Trophoblast cell (in vitro differentiated cells and primary cell): ENCODE measurements around the gene KIAA1958.

Source experiments
- DNase-seq, 2 donors: peaks; one replicate each; pipeline ENCODE4 v3.0.0-alpha.2; 2016
- H2AFZ ChIP-seq: 2 replicates; pipeline ENCODE4 v1.6.1; 2013; ENCODE audit warnings: low read length, moderate library complexity, mild to moderate bottlenecking; ENCODE audit not compliant: insufficient read depth, poor library complexity
- H2AK5ac ChIP-seq: 2 replicates; pipeline ENCODE4 v1.6.1; 2013; ENCODE audit warnings: mild to moderate bottlenecking, low read length
- H2BK120ac ChIP-seq: 2 replicates; pipeline ENCODE4 v1.6.1; 2013; ENCODE audit warnings: low read length, mild to moderate bottlenecking, moderate library complexity; ENCODE audit not compliant: insufficient read depth, poor library complexity
- H2BK12ac ChIP-seq: 2 replicates; pipeline ENCODE4 v1.6.1; 2013; ENCODE audit warnings: mild to moderate bottlenecking, low read length, moderate library complexity
- H2BK5ac ChIP-seq: 2 replicates; pipeline ENCODE4 v1.6.1; 2013; ENCODE audit warnings: low read length, low read depth, moderate library complexity, mild to moderate bottlenecking; ENCODE audit not compliant: poor library complexity
- H3K14ac ChIP-seq: 2 replicates; pipeline ENCODE4 v1.6.1; 2013; ENCODE audit warnings: mild to moderate bottlenecking, low read length
- H3K18ac ChIP-seq: 2 replicates; pipeline ENCODE4 v1.6.1; 2013; ENCODE audit warnings: mild to moderate bottlenecking, low read length
- H3K23ac ChIP-seq: 2 replicates; pipeline ENCODE4 v1.6.1; 2013; ENCODE audit warnings: low read length
- H3K27ac ChIP-seq: 2 replicates; pipeline ENCODE4 v1.5.1; 2013; ENCODE audit warnings: low read depth, mild to moderate bottlenecking, inconsistent platforms, low read length, moderate library complexity
- H3K27me3 ChIP-seq: 2 replicates; pipeline ENCODE4 v1.6.1; 2013; ENCODE audit warnings: inconsistent platforms, mild to moderate bottlenecking, low read length, moderate library complexity; ENCODE audit not compliant: insufficient read depth
- H3K36me3 ChIP-seq, 2 experiments: 1 replicate in 1 of 2; 2 replicates in 1 of 2; pipeline ENCODE4 v1.6.1; 2013; ENCODE audit warnings: low read length in 2 of 2, mild to moderate bottlenecking in 2 of 2, moderate library complexity in 1 of 2; ENCODE audit not compliant: insufficient read depth in 2 of 2, control insufficient read depth in 1 of 2
- H3K4ac ChIP-seq: 2 replicates; pipeline ENCODE4 v1.6.1; 2013; ENCODE audit warnings: low read depth, mild to moderate bottlenecking, low read length, moderate library complexity
- H3K4me1 ChIP-seq, 2 experiments: 1 replicate in 1 of 2; 2 replicates in 1 of 2; pipeline ENCODE4 v1.6.1; 2013; ENCODE audit warnings: low read length in 2 of 2, mild to moderate bottlenecking in 2 of 2, moderate library complexity in 1 of 2; ENCODE audit not compliant: insufficient read depth in 2 of 2, control insufficient read depth in 1 of 2
- H3K4me2 ChIP-seq: 2 replicates; pipeline ENCODE4 v1.6.1; 2013; ENCODE audit warnings: inconsistent platforms, mild to moderate bottlenecking, low read length, moderate library complexity
- H3K4me3 ChIP-seq: 2 replicates; pipeline ENCODE4 v1.5.1; 2013; ENCODE audit warnings: mild to moderate bottlenecking, low read depth, low read length, inconsistent platforms
- H3K79me1 ChIP-seq: one replicate; pipeline ENCODE4 v1.6.1; 2013; ENCODE audit warnings: low read length
- H3K79me2 ChIP-seq: 2 replicates; pipeline ENCODE4 v1.6.1; 2013; ENCODE audit warnings: low read length, mild to moderate bottlenecking; ENCODE audit not compliant: control insufficient read depth, insufficient read depth, poor library complexity
- H3K9ac ChIP-seq: 2 replicates; pipeline ENCODE4 v1.6.1; 2013; ENCODE audit warnings: mild to moderate bottlenecking, low read length
- H3K9me3 ChIP-seq: 2 replicates; pipeline ENCODE4 v1.6.1; 2013; ENCODE audit warnings: low read depth, mild to moderate bottlenecking, control low read depth, inconsistent platforms, low read length; ENCODE audit not compliant: insufficient read depth
- H4K12ac ChIP-seq: 2 replicates; pipeline ENCODE4 v1.6.1; 2013; ENCODE audit warnings: low read depth, mild to moderate bottlenecking, low read length, moderate library complexity
- H4K8ac ChIP-seq: 2 replicates; pipeline ENCODE4 v1.6.1; 2013; ENCODE audit warnings: low read depth, mild to moderate bottlenecking, low read length, moderate library complexity
- H4K91ac ChIP-seq: one replicate; pipeline ENCODE4 v1.6.1; 2013; ENCODE audit warnings: low read depth, mild to moderate bottlenecking, low read length, moderate library complexity
- WGBS: extraction: QIAGEN DNeasy Blood & Tissue Kit; methylation state at CpG from one replicate; pipeline ENCODE4 v1.1.7; 2013; ENCODE audit warnings: missing lambda C conversion rate; ENCODE audit not compliant: insufficient read length, insufficient coverage; ENCODE audit errors: extremely low coverage; 5-methylcytosine and 5-hydroxymethylcytosine counted together

Gene KIAA1958

DNA sequence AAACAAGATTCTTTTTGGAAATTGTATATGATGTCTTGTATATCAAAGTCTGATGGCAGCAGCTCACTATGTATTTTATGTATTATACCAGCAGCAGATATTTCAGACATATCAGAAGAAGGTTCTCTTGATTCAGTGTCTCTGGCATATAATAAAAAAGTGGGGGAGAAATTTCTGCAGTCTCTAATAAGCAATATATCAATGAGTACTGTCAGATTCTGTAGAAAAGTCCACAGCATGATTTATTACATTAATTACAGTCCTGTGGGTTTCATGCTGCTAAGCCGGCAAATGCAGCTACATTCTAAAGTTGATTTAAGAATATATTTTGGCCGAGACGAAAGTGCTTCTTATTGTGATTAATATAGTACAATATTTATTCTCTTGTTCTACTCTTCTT, 113.1 kb downstream of the KIAA1958 start:
- Histone ChIP-seq H3K23ac (no peak overlapping the region), H2BK5ac (no peak overlapping the region), H2BK12ac (no peak overlapping the region), H3K9ac (no peak overlapping the region), H4K8ac (no peak overlapping the region), H2BK120ac (no peak overlapping the region), H3K4me2 (no peak overlapping the region), H4K91ac (no peak overlapping the region), H3K14ac (no peak overlapping the region), H4K12ac (no peak overlapping the region), H3K4me3 (no peak overlapping the region), H3K9me3 (no peaks in the 10 kb centered on the region), H3K79me2 (no peaks in the 10 kb centered on the region), H2AK5ac (no peak overlapping the region), H3K27me3 (no peaks in the 10 kb centered on the region), H3K36me3 (no peaks in the 10 kb centered on the region), H3K27ac (no peak overlapping the region), H3K4me1 (no peaks in the 10 kb centered on the region), H3K4ac (no peak overlapping the region), H2AFZ (no peak overlapping the region), H3K18ac (no peak overlapping the region), H3K79me1 (no peaks in the 10 kb centered on the region)
- DNase-seq: no peak
- WGBS: no CpG with 5 or more reads among the region's 3 CpGs

DNA sequence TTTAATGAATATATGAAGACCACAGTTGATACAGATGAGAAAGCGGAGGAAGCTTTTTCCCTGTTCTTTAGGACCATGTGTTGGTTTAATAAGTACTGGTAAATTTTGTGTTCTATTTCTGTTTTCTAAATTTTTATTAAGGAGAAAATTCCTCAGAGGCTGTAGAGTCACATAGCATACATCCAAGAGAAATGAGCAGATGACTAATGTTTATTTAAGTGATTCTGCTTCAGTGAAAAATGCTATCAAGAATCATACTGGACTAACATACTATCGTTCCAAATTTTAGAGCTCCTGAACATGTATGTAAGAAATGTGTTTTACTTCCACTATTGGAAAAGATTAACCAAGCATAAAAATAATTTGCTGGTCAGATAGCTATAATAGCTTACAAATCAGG, 115.0 kb downstream of the KIAA1958 start:
- H2AK5ac ChIP-seq: no peak overlapping the region
- no peak for DNase-seq
- H3K23ac ChIP-seq: no peak overlapping the region
- no peak overlapping the region for H3K14ac ChIP-seq
- H2AFZ ChIP-seq: no peak overlapping the region
- no peaks in the 10 kb centered on the region for H3K4me1 ChIP-seq
- H3K36me3 ChIP-seq: no peaks in the 10 kb centered on the region
- no peak overlapping the region for H3K18ac ChIP-seq
- no peak overlapping the region for H3K9ac ChIP-seq
- H3K4ac ChIP-seq: no peak overlapping the region
- no peaks in the 10 kb centered on the region for H3K79me2 ChIP-seq
- no peak overlapping the region for H3K27ac ChIP-seq
- H3K79me1 ChIP-seq: no peaks in the 10 kb centered on the region
- no peak overlapping the region for H4K91ac ChIP-seq
- no peak overlapping the region for H4K8ac ChIP-seq
- no peak overlapping the region for H3K4me3 ChIP-seq
- no peak overlapping the region for H2BK5ac ChIP-seq
- no CpG with 5 or more reads among the region's 2 CpGs for WGBS
- H2BK12ac ChIP-seq: no peak overlapping the region
- no peak overlapping the region for H3K4me2 ChIP-seq
- H2BK120ac ChIP-seq: no peak overlapping the region
- H4K12ac ChIP-seq: no peak overlapping the region
- H3K27me3 ChIP-seq: no peaks in the 10 kb centered on the region
- H3K9me3 ChIP-seq: no peaks in the 10 kb centered on the region

DNA sequence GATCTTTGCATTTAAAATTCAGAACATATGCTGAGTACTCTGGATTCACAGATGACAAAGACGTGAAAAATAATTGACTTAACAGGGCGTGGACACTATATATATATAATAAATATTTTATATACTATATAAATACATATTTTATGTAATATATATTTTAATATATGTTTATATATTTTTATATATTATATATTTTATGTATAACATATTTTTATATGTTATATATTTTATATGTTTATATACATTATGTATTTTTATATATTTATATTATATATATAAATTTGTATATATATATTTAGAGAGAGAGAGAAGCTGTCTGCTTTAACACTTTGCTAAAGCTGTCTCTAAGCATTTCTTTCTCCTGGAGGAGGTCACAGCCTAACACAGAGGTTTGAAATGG, 118.2 kb downstream of the KIAA1958 start:
- Histone ChIP-seq H4K91ac (no peak overlapping the region), H3K4me3 (no peak overlapping the region), H2AFZ (no peak overlapping the region), H2BK5ac (no peak overlapping the region), H3K36me3 (no peaks in the 10 kb centered on the region), H3K9ac (no peak overlapping the region), H4K8ac (no peak overlapping the region), H3K79me2 (no peaks in the 10 kb centered on the region), H2AK5ac (no peak overlapping the region), H3K4me1 (no peaks in the 10 kb centered on the region), H3K79me1 (no peaks in the 10 kb centered on the region), H2BK12ac (no peak overlapping the region), H3K18ac (no peak overlapping the region), H3K4me2 (no peak overlapping the region), H2BK120ac (no peak overlapping the region), H4K12ac (no peak overlapping the region), H3K23ac (no peak overlapping the region), H3K27ac (no peak overlapping the region), H3K14ac (no peak overlapping the region), H3K27me3 (no peaks in the 10 kb centered on the region), H3K9me3 (no peaks in the 10 kb centered on the region), H3K4ac (no peak overlapping the region)
- WGBS: no CpG with 5 or more reads among the region's 2 CpGs
- no peak for DNase-seq

DNA sequence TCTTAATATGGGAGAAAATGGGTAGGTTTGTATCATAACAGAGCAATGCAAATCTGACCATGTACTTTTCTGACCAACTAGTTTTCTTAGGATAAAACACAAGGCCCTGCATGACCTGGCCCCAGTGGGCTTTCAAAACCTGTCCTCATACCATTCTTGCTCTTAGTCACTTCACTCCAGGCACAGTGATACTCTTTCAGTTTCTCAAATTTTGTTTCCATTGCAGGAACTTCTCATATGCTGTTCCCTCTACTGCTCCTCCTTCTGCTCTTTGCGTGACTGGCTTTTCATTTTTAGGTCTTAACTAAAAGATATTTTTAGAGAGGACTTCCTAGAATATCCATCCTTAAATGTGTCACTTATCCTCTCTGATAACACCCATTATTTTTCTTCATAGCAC, 118.9 kb downstream of the KIAA1958 start:
- Histone ChIP-seq H2AK5ac (no peak overlapping the region), H4K8ac (no peak overlapping the region), H3K27me3 (no peaks in the 10 kb centered on the region), H3K4ac (no peak overlapping the region), H3K79me2 (no peaks in the 10 kb centered on the region), H3K36me3 (no peaks in the 10 kb centered on the region), H3K27ac (no peak overlapping the region), H4K12ac (no peak overlapping the region), H3K9ac (no peak overlapping the region), H3K4me1 (no peaks in the 10 kb centered on the region), H3K14ac (no peak overlapping the region), H2AFZ (no peak overlapping the region), H2BK5ac (no peak overlapping the region), H3K9me3 (no peaks in the 10 kb centered on the region), H2BK120ac (no peak overlapping the region), H2BK12ac (no peak overlapping the region), H3K23ac (no peak overlapping the region), H3K4me2 (no peak overlapping the region), H3K18ac (no peak overlapping the region), H3K79me1 (no peaks in the 10 kb centered on the region), H3K4me3 (no peak overlapping the region), H4K91ac (no peak overlapping the region)
- no CpG with 5 or more reads among the region's 1 CpG for WGBS
- DNase-seq: no peak
